GM12878 (cell line): ENCODE results near the gene TGM2. TPM values are rescaled to one million over a fixed set of nuclear protein-coding genes. Genes with fewer than 3 reads are reported as not detected.

ENCODE experiments used
- ASH2L ChIP-seq: fragments of 300-600, 200-600 bp; sonication (generic); IDR thresholded peaks from 2 replicates; pipeline ENCODE4 v1.6.1; 2017; ENCODE audit warnings: low read depth, mild to moderate bottlenecking, borderline replicate concordance
- BCL3 ChIP-seq: IDR thresholded peaks from 2 replicates; pipeline ENCODE4 v1.6.1; 2011; ENCODE audit warnings: borderline replicate concordance, low read depth, mild to moderate bottlenecking, moderate library complexity, low read length; ENCODE audit not compliant: insufficient read depth, poor library complexity, severe bottlenecking
- CHD1 ChIP-seq: IDR thresholded peaks from 2 replicates; pipeline ENCODE4 v1.6.1; 2012; ENCODE audit warnings: low read depth, low read length, improper control_type of control experiment
- JUND ChIP-seq: IDR thresholded peaks from 2 replicates; pipeline ENCODE4 v1.6.1; 2012; ENCODE audit warnings: low read depth, mild to moderate bottlenecking, low read length, improper control_type of control experiment, moderate library complexity
- MEF2A ChIP-seq: IDR thresholded peaks from 2 replicates; pipeline ENCODE4 v1.6.1; 2011; ENCODE audit warnings: low read depth, mild to moderate bottlenecking, low read length, moderate library complexity; ENCODE audit not compliant: insufficient read depth
- NFYB ChIP-seq: IDR thresholded peaks from 2 replicates; pipeline ENCODE4 v1.6.1; 2011; ENCODE audit warnings: low read depth, mild to moderate bottlenecking, low read length, improper control_type of control experiment, moderate library complexity; ENCODE audit not compliant: insufficient read depth
- PBX3 ChIP-seq: IDR thresholded peaks from 2 replicates; pipeline ENCODE4 v1.6.1; 2011; ENCODE audit warnings: mild to moderate bottlenecking, low read depth, low read length, moderate library complexity; ENCODE audit not compliant: insufficient replicate concordance
- PML ChIP-seq: IDR thresholded peaks from 2 replicates; pipeline ENCODE4 v1.6.1; 2012; ENCODE audit warnings: low read length, inconsistent platforms
- POLR2AphosphoS2 ChIP-seq: IDR thresholded peaks from 2 replicates; pipeline ENCODE4 v1.6.1; 2011; ENCODE audit warnings: low read depth, mild to moderate bottlenecking, low read length, improper control_type of control experiment, moderate library complexity
- SMARCA5 ChIP-seq: fragments of 450-650 bp; IDR thresholded peaks from 2 replicates; pipeline ENCODE4 v1.6.1; 2017; ENCODE audit warnings: mild to moderate bottlenecking
- SREBF1 ChIP-seq: IDR thresholded peaks from 2 replicates; pipeline ENCODE4 v1.6.1; 2012; ENCODE audit warnings: mild to moderate bottlenecking, low read length
- ZNF622 ChIP-seq: fragments of 450-650 bp; IDR thresholded peaks from 2 replicates; pipeline ENCODE4 v1.6.1; 2017; ENCODE audit warnings: mild to moderate bottlenecking, inconsistent platforms
- polyA plus RNA-seq, 11 experiments: library from polyadenylated mRNA; depleted of rRNA in 4 of 11; unstranded in 6 of 11; stranded (reverse) in 5 of 11; fragments of >200 nt; fragmentation: Nextera tagmentation in 4 of 11; fragmentation: Illumina TruSeq in 1 of 11; extraction: Ambion mirVana in 4 of 11; extraction: Trizol in 1 of 11; gene quantifications; 1 replicate in 1 of 11; 2 replicates in 10 of 11; pipeline versions ENCODE4 v1.2.1 to v1.2.3, GENCODE V29; 2011 to 2016; ENCODE audit warnings: inconsistent platforms in 2 of 11, missing spikeins in 2 of 11, low read depth in 1 of 11
- total RNA-seq, 4 experiments: library from RNA; depleted of rRNA in 3 of 4; stranded (reverse); fragments of >200 nt in 3 of 4; fragmentation: Illumina TruSeq in 1 of 4; extraction: Trizol in 1 of 4; gene quantifications; 2 replicates each; pipeline versions ENCODE4 v1.2.1 to v1.2.3, GENCODE V29; 2013 to 2021
- TF ChIP-seq, protein P1 (sequence below): fragments of 450-650 bp; IDR thresholded peaks from 2 replicates; pipeline ENCODE4 v1.6.1; 2016; ENCODE audit warnings: mild to moderate bottlenecking, moderate library complexity, borderline replicate concordance
- TF ChIP-seq, protein P2 (sequence below): IDR thresholded peaks from 2 replicates; pipeline ENCODE4 v1.6.1; 2012; ENCODE audit warnings: mild to moderate bottlenecking, low read depth, low read length

The TGM2 gene
- total and polyA plus RNA-seq, 10 of the 15 experiments (the other 5 are each of a cell fraction or from before 2014, with no cell fraction given) = 0.11 to 1.9 (median 0.51) TPM

GRCh38 chr20:38094373-38094891 is 70.6 kb downstream of the TGM2 start (continued):
- TF ChIP-seq, protein P1, sequence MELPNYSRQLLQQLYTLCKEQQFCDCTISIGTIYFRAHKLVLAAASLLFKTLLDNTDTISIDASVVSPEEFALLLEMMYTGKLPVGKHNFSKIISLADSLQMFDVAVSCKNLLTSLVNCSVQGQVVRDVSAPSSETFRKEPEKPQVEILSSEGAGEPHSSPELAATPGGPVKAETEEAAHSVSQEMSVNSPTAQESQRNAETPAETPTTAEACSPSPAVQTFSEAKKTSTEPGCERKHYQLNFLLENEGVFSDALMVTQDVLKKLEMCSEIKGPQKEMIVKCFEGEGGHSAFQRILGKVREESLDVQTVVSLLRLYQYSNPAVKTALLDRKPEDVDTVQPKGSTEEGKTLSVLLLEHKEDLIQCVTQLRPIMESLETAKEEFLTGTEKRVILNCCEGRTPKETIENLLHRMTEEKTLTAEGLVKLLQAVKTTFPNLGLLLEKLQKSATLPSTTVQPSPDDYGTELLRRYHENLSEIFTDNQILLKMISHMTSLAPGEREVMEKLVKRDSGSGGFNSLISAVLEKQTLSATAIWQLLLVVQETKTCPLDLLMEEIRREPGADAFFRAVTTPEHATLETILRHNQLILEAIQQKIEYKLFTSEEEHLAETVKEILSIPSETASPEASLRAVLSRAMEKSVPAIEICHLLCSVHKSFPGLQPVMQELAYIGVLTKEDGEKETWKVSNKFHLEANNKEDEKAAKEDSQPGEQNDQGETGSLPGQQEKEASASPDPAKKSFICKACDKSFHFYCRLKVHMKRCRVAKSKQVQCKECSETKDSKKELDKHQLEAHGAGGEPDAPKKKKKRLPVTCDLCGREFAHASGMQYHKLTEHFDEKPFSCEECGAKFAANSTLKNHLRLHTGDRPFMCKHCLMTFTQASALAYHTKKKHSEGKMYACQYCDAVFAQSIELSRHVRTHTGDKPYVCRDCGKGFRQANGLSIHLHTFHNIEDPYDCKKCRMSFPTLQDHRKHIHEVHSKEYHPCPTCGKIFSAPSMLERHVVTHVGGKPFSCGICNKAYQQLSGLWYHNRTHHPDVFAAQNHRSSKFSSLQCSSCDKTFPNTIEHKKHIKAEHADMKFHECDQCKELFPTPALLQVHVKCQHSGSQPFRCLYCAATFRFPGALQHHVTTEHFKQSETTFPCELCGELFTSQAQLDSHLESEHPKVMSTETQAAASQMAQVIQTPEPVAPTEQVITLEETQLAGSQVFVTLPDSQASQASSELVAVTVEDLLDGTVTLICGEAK = no peak; the same call in 1 of the 2 replicates
- TF ChIP-seq ZNF622 (no peak), SMARCA5 (no peak), PBX3 (no peak), PML (peak; percentile 61; the same call in 1 of the 2 replicates), CHD1 (no peak), JUND (peak; percentile 67; the same call in 1 of the 2 replicates), POLR2AphosphoS2 (no peak), ASH2L (no peak), MEF2A (no peak), NFYB (no peak), SREBF1 (no peak), BCL3 (no peak)
- TF ChIP-seq, protein P2, sequence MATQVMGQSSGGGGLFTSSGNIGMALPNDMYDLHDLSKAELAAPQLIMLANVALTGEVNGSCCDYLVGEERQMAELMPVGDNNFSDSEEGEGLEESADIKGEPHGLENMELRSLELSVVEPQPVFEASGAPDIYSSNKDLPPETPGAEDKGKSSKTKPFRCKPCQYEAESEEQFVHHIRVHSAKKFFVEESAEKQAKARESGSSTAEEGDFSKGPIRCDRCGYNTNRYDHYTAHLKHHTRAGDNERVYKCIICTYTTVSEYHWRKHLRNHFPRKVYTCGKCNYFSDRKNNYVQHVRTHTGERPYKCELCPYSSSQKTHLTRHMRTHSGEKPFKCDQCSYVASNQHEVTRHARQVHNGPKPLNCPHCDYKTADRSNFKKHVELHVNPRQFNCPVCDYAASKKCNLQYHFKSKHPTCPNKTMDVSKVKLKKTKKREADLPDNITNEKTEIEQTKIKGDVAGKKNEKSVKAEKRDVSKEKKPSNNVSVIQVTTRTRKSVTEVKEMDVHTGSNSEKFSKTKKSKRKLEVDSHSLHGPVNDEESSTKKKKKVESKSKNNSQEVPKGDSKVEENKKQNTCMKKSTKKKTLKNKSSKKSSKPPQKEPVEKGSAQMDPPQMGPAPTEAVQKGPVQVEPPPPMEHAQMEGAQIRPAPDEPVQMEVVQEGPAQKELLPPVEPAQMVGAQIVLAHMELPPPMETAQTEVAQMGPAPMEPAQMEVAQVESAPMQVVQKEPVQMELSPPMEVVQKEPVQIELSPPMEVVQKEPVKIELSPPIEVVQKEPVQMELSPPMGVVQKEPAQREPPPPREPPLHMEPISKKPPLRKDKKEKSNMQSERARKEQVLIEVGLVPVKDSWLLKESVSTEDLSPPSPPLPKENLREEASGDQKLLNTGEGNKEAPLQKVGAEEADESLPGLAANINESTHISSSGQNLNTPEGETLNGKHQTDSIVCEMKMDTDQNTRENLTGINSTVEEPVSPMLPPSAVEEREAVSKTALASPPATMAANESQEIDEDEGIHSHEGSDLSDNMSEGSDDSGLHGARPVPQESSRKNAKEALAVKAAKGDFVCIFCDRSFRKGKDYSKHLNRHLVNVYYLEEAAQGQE = no peak
